CD4-positive, alpha-beta T cell treated with Interleukin-2 at 100 ng/mL for 4 hours (primary cell): ENCODE data around the gene LGALS8.
"Not testable (repeated sequence)": the region's sequence is repeated elsewhere in the genome, so short reads cannot be mapped to it uniquely, and the experiment has no call there.

Experiments
- DNase-seq: peaks from one replicate; pipeline ENCODE4 v3.0.0-alpha.2; 2020; ENCODE audit warnings: low spot score

The LGALS8 gene

GRCh38 chr1:236523704-236524141, at the start of gene LGALS8:
Gene LGALS8 (plus strand): TSS chr1:236523982. CDS start chr1:236526071, 2,089 bp downstream.
- DNase-seq, result peak; percentile 86

- no peak for DNase-seq
These were observed 47.8 kb upstream of the LGALS8 start for GRCh38 chr1:236476019-236476418.

GRCh38 chr1:236480758-236481436, 42.9 kb upstream of the LGALS8 start:
- no peak for DNase-seq

DNA sequence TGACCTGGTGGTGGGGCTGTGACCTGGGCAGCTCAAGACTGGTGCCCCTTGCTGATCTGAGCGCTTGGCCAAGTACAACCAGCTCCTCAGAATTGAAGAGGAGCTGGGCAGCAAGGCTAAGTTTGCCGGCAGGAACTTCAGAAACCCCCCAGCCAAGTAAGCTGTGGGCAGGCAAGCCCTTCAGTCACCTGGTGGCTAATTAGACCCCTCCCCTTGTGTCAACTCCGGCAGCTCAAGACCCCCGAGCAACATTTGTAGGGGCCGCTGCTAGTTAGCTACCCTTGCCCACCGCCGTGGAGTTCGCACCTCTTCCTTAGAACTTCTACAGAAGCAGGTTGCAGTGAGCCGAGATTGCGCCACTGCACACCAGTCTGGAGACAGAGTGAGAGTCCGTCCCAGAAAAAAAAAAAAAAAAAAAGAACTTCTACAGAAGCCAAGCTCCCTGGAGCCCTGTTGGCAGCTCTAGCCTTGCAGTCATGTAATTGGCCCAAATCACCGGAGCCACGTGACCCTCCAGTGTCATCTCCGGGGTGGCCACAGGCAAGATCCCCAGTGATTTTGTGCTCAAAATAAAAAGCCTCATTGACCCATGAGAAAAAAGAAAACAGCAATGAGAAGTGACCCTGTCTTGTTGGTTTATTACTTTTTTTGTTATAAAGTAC, 39.3 kb upstream of the LGALS8 start:
- no peak for DNase-seq

- DNase-seq, result no peak
These were observed 37.3 kb upstream of the LGALS8 start for GRCh38 chr1:236486356-236487002.

- DNase-seq, result not testable (repeated sequence)
These were observed 34.6 kb upstream of the LGALS8 start for GRCh38 chr1:236489161-236489560.

DNA sequence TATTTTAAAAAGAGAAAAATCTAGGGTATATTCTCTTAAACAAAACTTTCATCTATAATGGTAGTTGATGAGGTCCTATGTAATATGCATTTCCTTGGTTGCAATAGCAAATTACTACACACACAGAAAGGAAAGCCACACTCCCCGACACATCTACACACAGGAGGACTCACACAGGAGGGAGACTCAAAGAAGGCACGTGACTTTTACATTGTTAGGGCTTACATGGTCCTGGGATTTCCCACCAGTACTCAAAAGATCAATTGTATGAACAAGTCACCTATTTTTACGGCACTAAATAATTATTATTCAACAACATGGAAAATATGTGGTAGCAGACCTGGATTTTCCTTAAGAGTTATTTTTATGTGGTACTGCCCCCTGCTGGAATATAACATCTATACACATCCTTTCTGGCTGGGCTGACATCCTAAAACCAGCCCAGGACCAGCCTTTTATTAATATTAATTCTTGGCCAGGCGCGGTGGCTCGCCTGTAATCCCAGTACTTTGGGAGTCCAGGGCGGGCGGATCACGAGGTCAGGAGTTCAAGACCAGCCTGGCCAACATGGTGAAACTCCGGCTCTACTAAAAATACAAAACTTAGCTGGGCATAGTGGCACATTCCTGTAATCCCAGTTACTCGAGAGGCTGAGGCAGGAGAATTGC, 33.9 kb upstream of the LGALS8 start:
- peak; percentile 55 for DNase-seq

- no peak for DNase-seq
These were observed 32.2 kb upstream of the LGALS8 start for GRCh38 chr1:236491469-236492136.

GRCh38 chr1:236492378-236492777, 31.4 kb upstream of the LGALS8 start:
- no peak for DNase-seq

DNA sequence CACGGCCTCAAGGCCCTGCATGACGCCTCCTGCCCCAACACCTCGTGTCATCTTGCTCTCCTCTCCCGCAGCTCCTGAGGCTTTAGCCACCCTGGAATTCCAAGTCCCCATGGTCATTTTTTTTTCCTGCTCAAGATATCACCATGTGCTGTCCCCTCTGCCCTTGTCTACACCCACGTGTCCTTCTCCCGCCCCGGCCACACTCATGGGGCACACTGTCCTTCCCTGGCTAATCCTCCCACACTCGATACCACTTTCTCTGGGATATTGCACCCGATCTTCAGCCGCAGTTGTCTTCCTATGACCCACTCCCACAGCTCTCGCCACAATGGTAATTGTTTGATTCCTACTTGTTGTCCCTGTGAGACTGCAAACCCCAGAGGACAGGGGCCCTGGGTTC, 29.7 kb upstream of the LGALS8 start:
- DNase-seq, result no peak

DNA sequence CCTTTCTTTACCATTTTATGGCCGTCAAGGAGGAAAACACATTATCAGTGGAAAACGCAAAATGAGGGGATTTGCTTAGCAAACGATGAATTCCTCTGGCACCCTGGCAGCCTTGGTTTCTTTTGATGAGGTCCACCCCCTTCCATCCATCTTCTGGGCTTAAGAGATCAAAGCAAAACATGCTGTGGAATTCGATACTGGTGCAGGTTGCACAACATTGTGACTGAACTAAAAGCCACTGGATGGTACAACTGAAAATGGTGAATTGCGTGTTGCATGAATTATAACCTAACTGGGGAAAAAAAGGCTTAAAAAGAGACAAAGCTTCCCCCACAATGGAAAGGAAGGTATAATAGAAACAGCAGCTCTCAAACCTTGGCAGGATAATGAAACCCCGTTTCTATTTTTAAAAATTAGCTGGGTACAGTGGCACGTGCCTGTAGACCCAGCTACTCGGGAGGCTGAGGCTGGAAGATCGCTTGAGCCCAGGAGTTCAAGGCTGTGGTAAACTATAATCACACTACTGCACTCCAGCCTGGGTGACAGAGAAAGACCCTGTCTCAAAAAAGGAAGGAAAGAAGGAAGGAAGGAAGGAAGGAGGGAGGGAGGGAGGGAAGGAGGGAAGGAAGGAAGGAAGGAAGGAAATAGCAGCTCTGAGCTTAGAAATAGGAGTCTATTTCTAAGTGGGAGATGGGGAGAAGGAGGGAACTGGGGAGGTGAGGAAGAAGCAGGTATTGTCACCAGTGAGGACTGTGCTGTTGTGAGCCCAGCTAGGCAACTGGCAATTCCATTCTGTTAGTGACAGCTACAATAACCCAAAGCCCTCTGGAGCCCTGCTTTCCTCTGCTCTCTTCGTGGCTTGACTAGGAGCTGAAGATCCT, 29.0 kb upstream of the LGALS8 start:
- DNase-seq, result no peak

DNA sequence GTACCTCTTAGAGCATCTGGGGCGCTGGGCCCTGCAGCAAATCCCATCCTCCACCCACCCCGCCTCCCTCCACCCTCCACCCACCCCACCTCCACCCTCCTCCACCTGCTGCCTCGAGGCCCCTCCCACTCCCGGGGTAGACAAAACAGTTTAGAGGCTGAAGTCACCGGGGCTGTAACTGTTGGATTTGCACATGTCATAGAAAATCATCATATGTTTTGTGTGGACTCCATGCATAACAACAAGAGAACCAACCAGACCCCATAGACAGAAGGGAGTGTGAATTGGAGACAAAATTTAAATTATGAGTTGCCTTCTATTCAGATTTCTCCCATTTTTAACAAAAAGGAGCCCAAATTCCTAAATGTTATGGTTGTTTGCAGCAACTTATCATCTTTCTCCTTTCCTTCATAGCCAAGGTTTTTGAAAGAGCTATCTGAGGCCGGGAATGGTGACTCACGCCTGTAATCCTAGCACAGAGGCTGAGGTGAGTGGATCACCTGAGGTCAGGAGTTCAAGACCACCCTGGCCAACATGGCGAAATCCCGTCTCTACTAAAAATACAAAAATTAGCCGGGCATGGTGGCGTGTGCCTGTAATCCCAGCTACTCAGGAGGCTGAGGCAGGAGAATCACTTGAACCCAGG, 28.2 kb upstream of the LGALS8 start:
- no peak for DNase-seq

GRCh38 chr1:236497908-236498307, 25.9 kb upstream of the LGALS8 start:
- no peak for DNase-seq

DNA sequence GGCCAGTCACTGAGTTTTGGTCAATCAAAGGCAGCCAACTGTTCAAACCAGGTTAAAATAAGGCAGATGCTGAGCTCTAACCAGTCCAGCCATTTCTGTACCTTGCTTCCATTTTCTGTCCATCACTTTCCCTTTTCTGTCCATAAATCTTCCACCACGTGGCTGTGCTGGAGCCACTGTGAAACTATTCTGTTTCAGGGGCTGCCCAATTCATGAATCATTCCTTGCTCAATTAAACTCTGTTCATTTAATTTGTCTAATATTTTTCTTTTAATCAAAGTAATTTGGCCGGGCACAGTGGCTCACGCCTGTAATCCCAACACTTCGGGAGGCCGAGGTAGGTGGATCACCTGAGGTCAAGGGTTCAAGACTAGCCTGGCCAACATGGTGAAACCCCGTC, 22.7 kb upstream of the LGALS8 start:
- DNase-seq, result no peak

DNA sequence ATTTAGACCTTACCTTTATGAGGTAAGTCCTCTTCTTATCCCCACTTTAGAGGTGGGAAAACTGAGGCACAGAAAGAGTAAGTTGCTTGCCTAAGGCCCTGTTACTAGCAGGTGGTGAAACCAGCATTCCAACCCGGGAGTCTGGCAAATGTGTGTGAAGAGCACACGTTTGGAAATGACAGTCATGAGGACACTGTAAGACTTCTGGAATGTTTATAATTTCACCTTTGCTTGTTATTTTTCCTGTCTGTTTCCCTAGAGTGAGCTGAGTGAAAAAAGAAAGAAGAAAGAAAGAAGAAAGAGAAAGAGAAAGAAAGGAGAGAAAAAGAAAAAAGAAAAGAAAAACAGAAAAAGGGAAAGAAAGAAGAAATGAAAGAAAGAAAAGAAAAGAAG, 21.2 kb upstream of the LGALS8 start:
- no peak for DNase-seq

DNA sequence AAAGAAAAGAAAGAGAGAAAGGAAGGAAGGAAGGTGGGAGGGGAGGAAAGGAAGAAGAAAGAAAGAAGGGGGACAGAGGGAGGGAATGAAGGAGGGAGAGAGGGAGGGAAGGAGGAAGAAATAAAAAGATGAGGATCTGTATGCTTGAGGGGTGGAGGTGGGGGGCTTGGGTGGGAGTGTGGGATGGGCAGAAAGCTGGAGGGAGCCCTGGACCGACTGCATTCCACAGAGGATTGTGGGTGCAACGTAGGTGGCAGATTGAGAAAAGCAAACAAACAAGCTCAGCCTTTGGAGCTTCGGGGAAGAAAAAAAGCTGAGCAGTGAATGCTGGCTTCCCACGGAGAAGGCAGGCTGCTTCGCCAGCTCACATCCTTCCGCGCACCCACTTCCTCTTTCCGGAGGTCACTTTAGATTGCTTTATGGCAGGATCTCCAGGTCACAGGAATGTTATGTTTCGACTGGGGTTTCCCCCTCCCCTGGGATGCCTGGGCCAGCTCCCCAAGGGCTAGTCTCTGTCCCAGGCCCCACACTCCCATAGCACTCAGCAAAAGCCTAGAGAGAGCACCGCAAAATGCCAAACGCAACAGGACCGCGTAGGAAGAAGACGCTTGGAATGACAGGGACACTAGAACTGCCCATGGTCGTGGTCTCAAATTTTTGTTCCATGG, 20.7 kb upstream of the LGALS8 start:
- no peak for DNase-seq

GRCh38 chr1:236504338-236504737, 19.4 kb upstream of the LGALS8 start:
- not testable (repeated sequence) for DNase-seq

DNA sequence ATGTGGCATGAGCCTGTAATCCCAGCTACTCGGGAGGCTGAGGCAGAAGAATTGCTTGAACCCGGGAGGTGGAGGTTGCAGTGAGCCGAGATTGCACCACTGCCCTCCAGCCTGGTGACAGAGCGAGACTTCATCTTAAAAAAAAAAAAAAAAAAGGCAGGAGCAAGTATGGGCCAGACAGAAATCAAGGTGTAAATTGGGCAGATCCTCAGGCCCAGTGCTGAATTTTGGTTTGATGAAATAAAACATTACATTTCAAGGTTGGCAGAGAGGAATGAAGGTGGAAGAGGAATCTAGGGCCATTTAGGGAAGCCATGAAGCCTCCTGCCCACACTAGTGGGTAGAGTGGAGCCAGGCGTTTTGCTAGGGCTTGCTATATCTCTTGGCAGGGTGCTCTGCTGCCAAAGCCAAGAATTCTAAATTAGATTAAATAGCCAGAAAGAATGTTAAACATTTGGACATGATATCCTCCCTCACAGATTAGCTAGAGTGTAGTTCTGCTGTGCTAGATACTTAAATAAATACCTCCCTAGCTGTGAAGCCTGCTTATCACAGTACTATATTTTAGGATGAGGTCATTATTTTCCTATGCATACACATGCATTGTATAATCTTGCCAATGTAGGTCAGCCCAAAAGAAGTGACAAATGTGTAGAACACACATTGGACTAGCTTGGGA, 16.6 kb upstream of the LGALS8 start:
- no peak for DNase-seq

GRCh38 chr1:236508593-236509027, 15.2 kb upstream of the LGALS8 start:
- DNase-seq, result peak; percentile 10
